GM23248 (cell line): Measurements from ENCODE around the gene PTBP1. TPM values are rescaled to one million over a fixed set of nuclear protein-coding genes. Genes with fewer than 3 reads are reported as not detected.

Source experiments
- DNase-seq: peaks from one replicate; pipeline ENCODE4 v3.0.0-alpha.2; 2015
- H2AFZ ChIP-seq: fragments of 200-600 bp; sonication (generic); 2 replicates; pipeline ENCODE4 v1.6.1; 2016; ENCODE audit warnings: antibody characterized with exemption
- H3F3A ChIP-seq: fragments of 200-600 bp; sonication (generic); 2 replicates; pipeline ENCODE4 v1.6.1; 2016; ENCODE audit warnings: mild to moderate bottlenecking, antibody characterized with exemption, mixed run types; ENCODE audit not compliant: insufficient read depth
- H3K27ac ChIP-seq: fragments of 200-600 bp; sonication (generic); 2 replicates; pipeline ENCODE4 v1.5.1; 2016; ENCODE audit warnings: mild to moderate bottlenecking
- H3K27me3 ChIP-seq: fragments of 200-600 bp; sonication (generic); replicated peaks from 2 replicates; pipeline ENCODE4 v1.6.1; 2016; ENCODE audit warnings: mild to moderate bottlenecking; ENCODE audit not compliant: insufficient read depth
- H3K36me3 ChIP-seq: fragments of 200-600 bp; sonication (generic); 2 replicates; pipeline ENCODE4 v1.6.1; 2016; ENCODE audit warnings: low read depth, mild to moderate bottlenecking
- H3K4me1 ChIP-seq: fragments of 200-600 bp; sonication (generic); 2 replicates; pipeline ENCODE4 v1.6.1; 2016; ENCODE audit warnings: mild to moderate bottlenecking; ENCODE audit not compliant: insufficient read depth
- H3K4me2 ChIP-seq: fragments of 200-600 bp; sonication (generic); one replicate; pipeline ENCODE4 v1.6.1; 2016; ENCODE audit warnings: mild to moderate bottlenecking; ENCODE audit not compliant: unreplicated experiment
- H3K4me3 ChIP-seq: fragments of 200-600 bp; sonication (generic); 2 replicates; pipeline ENCODE4 v1.5.1; 2016; ENCODE audit warnings: mild to moderate bottlenecking
- H3K79me2 ChIP-seq: fragments of 200-600 bp; sonication (generic); 2 replicates; pipeline ENCODE4 v1.6.1; 2016; ENCODE audit warnings: mild to moderate bottlenecking; ENCODE audit not compliant: insufficient read depth
- H3K9ac ChIP-seq: fragments of 200-600 bp; sonication (generic); 2 replicates; pipeline ENCODE4 v1.6.1; 2016; ENCODE audit warnings: mild to moderate bottlenecking
- H3K9me2 ChIP-seq: fragments of 200-600 bp; sonication (generic); 2 replicates; pipeline ENCODE4 v1.6.1; 2016; ENCODE audit warnings: mixed run types, mild to moderate bottlenecking, moderate library complexity; ENCODE audit not compliant: insufficient read depth
- H3K9me3 ChIP-seq: fragments of 200-600 bp; sonication (generic); one replicate; pipeline ENCODE4 v1.6.1; 2017; ENCODE audit warnings: low read depth
- H4K20me1 ChIP-seq: fragments of 200-600 bp; sonication (generic); 2 replicates; pipeline ENCODE4 v1.6.0; 2016; ENCODE audit not compliant: insufficient read depth
- EZH2 ChIP-seq: fragments of 200-600 bp; sonication (generic); IDR thresholded peaks from 2 replicates; pipeline ENCODE4 v1.6.1; 2018; ENCODE audit warnings: antibody characterized with exemption, mild to moderate bottlenecking; ENCODE audit not compliant: insufficient read depth, poor library complexity, severe bottlenecking
- EZH2phosphoT487 ChIP-seq: fragments of 200-600 bp; sonication (generic); IDR thresholded peaks from 2 replicates; pipeline ENCODE4 v1.6.1; 2018; ENCODE audit warnings: antibody characterized with exemption, moderate library complexity, mild to moderate bottlenecking, low read depth; ENCODE audit not compliant: insufficient read depth
- WGBS, 2 experiments: methylation state at CpG; one replicate each; pipeline ENCODE4 v1.1.6; 2015 to 2017; ENCODE audit warnings: low lambda C conversion rate in 2 of 2, low coverage in 1 of 2; ENCODE audit errors: missing lambda C conversion rate in 2 of 2; 5-methylcytosine and 5-hydroxymethylcytosine counted together
- in situ Hi-C: fragments of 300-500 bp; cut with MboI; formaldehyde crosslinking; loops from 2 replicates; pipeline ENCODE4 v1.15.0; 2020
- polyA plus RNA-seq: library from polyadenylated mRNA; unstranded; fragments of >200 nt; fragmentation: Nextera tagmentation; extraction: Ambion mirVana; gene quantifications from 2 replicates; pipeline ENCODE4 v1.2.1, GENCODE V29; 2016
- total RNA-seq: library from RNA; depleted of rRNA; stranded (reverse); fragments of >200 nt; shearing (Covaris generic); gene quantifications from 2 replicates; pipeline ENCODE4 v1.2.3, GENCODE V29; 2014

Gene PTBP1
- total and polyA plus RNA-seq, 2 experiments from 2014 or later: 160 to 175 TPM

GRCh38 chr19:776549-776948 lies 20.7 kb upstream of the PTBP1 start:
- no peaks in the 10 kb centered on the region for H3K9me3 ChIP-seq
- H3K9me2 ChIP-seq: no peaks in the 10 kb centered on the region
- no peak overlapping the region for H2AFZ ChIP-seq
- no peak overlapping the region for H3K4me3 ChIP-seq
- no peaks in the 10 kb centered on the region for H3K79me2 ChIP-seq
- no peaks in the 10 kb centered on the region for H3K36me3 ChIP-seq
- H3K9ac ChIP-seq: no peak overlapping the region
- H3F3A ChIP-seq: no peaks in the 10 kb centered on the region
- WGBS, 2 experiments: 76 to 78% methylated on average over 18 of the region's 18 CpGs
- in situ Hi-C loops: loop anchor here (10.0 kb wide), 1 partner anchor 208 kb away; the partner anchor contains the start of gene WDR18
- H3K4me2 ChIP-seq: no peak overlapping the region
- H3K4me1 ChIP-seq: 0 out of 2 replicates have a peak, but pooled peaks cover 5% of the 10 kb centered on the region
- H3K27me3 ChIP-seq: no peaks in the 10 kb centered on the region
- no peak for DNase-seq
- no peaks in the 10 kb centered on the region for H4K20me1 ChIP-seq
- TF ChIP-seq EZH2 (no peak), EZH2phosphoT487 (no peak)
- H3K27ac ChIP-seq: no peak overlapping the region

GRCh38 chr19:778910-779653 lies 18.2 kb upstream of the PTBP1 start:
- Histone ChIP-seq H3K9me3 (no peaks in the 10 kb centered on the region), H3K79me2 (no peaks in the 10 kb centered on the region), H3K9ac (peak overlapping the region; percentile 71), H3K4me1 (peaks cover 17% of the 10 kb centered on the region), H3K4me2 (peak overlapping the region; percentile 29), H3K27me3 (no peaks in the 10 kb centered on the region), H3K36me3 (no peaks in the 10 kb centered on the region), H3F3A (no peaks in the 10 kb centered on the region), H3K9me2 (no peaks in the 10 kb centered on the region), H4K20me1 (no peaks in the 10 kb centered on the region), H2AFZ (peak overlapping the region; percentile 79), H3K4me3 (no peak overlapping the region), H3K27ac (peak overlapping the region; percentile 72)
- in situ Hi-C loops: loop anchor here (10.0 kb wide), 1 partner anchor 206 kb away; the partner anchor contains the start of gene WDR18
- peak; percentile 96 for DNase-seq
- no peak for TF ChIP-seq EZH2phosphoT487
- no peak for TF ChIP-seq EZH2
- WGBS, 2 experiments: 19 to 21% methylated on average over 35 to 36 of the region's 36 CpGs

GRCh38 chr19:780935-781334 lies 16.3 kb upstream of the PTBP1 start:
- in situ Hi-C loops: no loop called here
- H3K27me3 ChIP-seq: no peaks in the 10 kb centered on the region
- H3K79me2 ChIP-seq: no peaks in the 10 kb centered on the region
- no peaks in the 10 kb centered on the region for H3K36me3 ChIP-seq
- no peak overlapping the region for H3K9ac ChIP-seq
- H3K27ac ChIP-seq: no peak overlapping the region
- H2AFZ ChIP-seq: no peak overlapping the region
- H3F3A ChIP-seq: no peaks in the 10 kb centered on the region
- H3K4me2 ChIP-seq: no peak overlapping the region
- no peaks in the 10 kb centered on the region for H3K9me3 ChIP-seq
- WGBS, 2 experiments: 92 to 94% methylated on average over 15 of the region's 15 CpGs
- peaks cover 17% of the 10 kb centered on the region for H3K4me1 ChIP-seq
- no peaks in the 10 kb centered on the region for H4K20me1 ChIP-seq
- no peak for DNase-seq
- H3K9me2 ChIP-seq: no peaks in the 10 kb centered on the region
- no peak overlapping the region for H3K4me3 ChIP-seq
- no peak for TF ChIP-seq EZH2phosphoT487
- TF ChIP-seq EZH2: no peak

GRCh38 chr19:781800-782184 lies 15.5 kb upstream of the PTBP1 start:
- peak overlapping the region; percentile 78 for H2AFZ ChIP-seq

More at GRCh38 chr19:781800-782184, 15.5 kb upstream of the PTBP1 start:
- Histone ChIP-seq H3K4me3 (no peak overlapping the region; the same call in 1 of the 2 replicates), H3K27me3 (no peaks in the 10 kb centered on the region), H3K9me3 (no peaks in the 10 kb centered on the region), H3K4me1 (peaks cover 17% of the 10 kb centered on the region), H3K79me2 (no peaks in the 10 kb centered on the region), H3K36me3 (no peaks in the 10 kb centered on the region), H3K27ac (no peak overlapping the region), H3K9ac (peak overlapping the region; percentile 28; the same call in 1 of the 2 replicates), H4K20me1 (no peaks in the 10 kb centered on the region), H3K4me2 (peak overlapping the region; percentile 71), H3F3A (no peaks in the 10 kb centered on the region), H3K9me2 (no peaks in the 10 kb centered on the region)
- DNase-seq: no peak
- WGBS, 2 experiments: 92 to 94% methylated on average over 17 to 19 of the region's 19 CpGs
- in situ Hi-C loops: no loop called here
- TF ChIP-seq EZH2 (no peak), EZH2phosphoT487 (no peak)
